Measurements from ENCODE around the gene DLX1.
"Not testable (repeated sequence)": the region's sequence is repeated elsewhere in the genome, so short reads cannot be mapped to it uniquely, and the experiment has no call there.

Gene DLX1

DNA sequence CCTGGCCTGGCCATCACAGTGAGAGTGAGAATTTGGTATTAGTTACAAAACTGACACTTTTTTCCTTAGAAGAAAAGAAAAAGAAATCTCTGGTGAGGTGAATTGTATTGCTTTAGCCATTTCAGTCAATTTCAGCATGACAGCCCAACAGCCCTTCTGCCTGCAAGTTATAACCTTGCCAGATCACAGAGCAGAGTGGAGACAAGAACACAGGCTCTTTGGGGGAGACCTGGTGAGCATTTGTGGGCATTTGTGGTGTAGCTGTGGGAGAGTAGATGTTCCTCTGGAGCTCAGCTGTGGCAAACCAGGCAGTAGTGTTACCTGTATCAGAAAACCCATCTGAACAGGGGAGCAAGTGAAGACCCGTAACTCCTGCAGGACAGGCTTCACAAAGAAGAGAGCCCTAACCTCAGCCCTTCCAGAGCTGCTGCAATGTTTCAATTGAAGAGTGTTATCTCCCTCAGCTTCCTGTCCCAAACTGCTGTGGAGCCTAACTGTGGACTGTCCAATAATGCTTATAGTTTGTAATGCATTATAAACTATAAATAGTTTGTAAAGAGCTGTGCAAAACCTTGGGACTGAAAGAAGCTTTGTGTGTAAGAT lies 22.8 kb upstream of the DLX1 start:
- intact Hi-C loops (cut with DNase I), result no loop called here
- no peak for DNase-seq

DNA sequence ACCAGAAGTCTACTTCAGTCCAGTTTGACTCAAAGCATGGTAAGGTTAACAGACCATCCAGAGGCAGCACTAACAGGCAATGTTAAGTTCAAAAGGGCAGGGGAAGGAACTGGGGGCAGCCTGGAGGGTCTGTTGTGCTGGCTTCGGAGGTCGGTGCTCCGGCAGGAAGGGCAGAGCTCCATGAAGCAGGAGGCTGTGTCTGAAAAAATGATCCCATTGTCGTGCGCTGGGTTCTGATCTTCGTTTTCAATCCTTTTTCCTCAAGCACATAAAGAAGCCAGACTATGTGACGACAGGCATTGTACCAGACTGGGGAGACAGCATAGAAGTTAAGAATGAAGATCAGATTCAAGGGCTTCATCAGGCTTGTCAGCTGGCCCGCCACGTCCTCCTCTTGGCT lies 21.9 kb upstream of the DLX1 start:
- no peak for DNase-seq
- intact Hi-C loops (cut with DNase I), result no loop called here

DNA sequence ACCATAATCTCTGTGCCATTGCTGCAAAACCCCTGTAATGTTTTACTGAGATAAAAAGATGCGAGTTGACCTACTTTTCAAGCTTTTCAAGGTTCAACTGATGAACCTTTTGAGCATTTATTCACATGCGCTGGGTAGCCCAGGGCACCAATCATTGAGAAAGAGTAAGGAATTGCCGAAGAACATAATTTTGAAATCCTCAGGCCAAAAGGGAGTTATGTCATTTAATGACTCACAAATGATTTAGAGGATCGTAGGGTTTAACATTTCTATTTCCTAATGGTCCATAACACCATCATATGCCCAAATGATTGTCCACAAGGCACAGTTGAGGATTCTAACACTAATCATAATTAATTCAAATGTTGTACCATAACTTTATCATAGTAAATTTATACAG lies 20.2 kb upstream of the DLX1 start:
- intact Hi-C loops (cut with DNase I), result no loop called here
- DNase-seq, result no peak

DNA sequence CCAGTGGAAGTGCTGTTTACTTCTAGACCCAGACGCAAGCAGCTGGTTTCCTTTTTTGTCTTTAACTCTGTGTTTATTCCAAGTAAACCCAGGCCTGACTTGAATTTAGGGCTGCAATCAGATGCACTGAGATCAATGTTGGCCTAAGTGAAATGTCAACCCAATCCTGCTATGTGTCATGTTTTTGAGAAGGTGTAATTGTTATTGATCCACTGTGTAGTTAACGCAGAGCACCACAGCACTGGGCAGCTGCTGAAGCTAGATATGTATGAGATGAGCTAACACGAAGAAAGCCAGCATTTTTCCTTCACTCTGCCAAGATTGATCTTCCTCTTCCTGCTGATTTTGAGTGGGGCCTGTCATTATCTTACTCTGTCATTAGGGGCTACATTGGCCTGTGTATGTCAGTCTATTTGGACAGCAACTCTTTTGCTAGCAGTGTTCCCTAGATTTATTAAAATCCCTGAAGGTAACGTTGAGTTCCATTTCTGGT lies 18.9 kb upstream of the DLX1 start:
- no peak for DNase-seq
- intact Hi-C loops (cut with DNase I), result no loop called here

DNA sequence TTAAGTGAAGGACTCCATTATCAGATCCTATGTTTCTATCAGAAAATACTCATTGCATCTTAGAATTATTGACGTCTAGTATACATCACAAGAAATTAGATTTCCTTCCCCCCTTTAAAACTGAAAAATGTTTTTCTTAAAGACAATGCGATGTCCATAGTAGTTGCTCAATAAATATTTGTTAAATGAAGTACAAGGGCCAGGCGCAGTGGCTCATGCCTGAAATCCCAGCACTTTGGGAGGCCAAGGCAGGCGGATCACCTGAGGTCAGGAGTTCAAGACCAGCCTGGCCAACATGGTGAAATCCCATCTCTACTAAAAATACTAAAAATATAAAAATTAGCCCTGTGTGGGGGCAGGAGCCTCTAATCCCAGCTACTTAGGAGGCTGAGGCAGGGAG lies 17.4 kb upstream of the DLX1 start:
- intact Hi-C loops (cut with DNase I); DNase-seq: not testable (repeated sequence)

DNA sequence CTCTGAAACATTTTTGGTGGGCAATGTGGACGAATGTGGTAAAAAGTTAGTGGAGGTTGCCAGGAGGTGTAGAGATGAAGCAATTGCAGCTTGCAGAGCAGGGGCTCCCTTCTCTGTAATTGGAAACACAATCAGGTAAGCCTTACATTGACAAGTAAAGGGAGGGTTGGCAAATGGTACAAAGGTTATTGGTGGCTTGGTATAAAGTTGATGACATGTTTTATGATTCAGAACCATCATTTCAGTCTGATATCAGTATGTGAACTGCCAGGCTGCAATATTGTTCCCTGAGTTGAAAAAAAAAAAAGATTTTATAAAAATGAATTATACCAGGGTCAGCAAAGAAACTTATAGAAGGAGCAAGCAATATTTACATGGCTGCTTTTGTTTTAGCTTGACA lies 14.4 kb upstream of the DLX1 start:
- DNase-seq, result no peak
- intact Hi-C loops (cut with DNase I), result no loop called here

DNA sequence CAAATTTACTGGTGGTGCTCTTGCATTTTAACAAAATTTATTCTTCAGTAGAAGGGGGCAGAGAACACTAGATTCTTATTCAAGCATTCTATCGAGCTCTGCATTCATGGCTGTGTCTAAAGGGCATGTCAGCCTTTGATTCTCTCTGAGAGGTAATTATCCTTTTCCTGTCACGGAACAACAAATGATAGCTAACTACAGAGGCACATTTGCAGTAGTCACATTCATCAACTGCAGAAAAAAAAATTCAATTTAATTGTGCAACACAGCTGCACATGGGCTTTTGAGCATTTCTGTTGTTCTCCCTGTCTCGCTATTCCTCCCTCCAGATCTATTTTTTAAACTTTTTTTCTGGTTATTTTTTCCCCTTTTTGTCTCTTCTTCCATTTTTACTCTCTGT lies 13.0 kb upstream of the DLX1 start:
- DNase-seq, result no peak
- intact Hi-C loops (cut with DNase I), result no loop called here

DNA sequence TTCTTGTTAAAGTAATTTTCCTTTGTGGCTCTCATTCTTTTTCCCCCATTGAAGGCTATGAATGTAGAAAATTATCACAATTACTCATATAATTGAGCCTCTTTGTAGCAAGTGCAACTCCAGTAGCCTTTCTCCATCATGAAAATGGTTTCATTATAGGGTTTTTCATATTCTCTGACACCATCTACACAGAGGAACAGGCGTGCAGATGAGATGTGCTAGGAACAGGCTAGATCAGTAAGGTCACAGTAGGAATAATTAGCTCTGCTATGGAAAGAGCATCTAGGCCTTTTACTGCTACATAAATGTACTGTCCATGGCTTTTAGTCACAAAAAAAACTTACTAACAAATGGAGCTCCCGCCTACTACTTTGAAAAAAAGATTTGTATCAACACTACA lies 12.6 kb upstream of the DLX1 start:
- intact Hi-C loops (cut with DNase I), result no loop called here
- no peak for DNase-seq

DNA sequence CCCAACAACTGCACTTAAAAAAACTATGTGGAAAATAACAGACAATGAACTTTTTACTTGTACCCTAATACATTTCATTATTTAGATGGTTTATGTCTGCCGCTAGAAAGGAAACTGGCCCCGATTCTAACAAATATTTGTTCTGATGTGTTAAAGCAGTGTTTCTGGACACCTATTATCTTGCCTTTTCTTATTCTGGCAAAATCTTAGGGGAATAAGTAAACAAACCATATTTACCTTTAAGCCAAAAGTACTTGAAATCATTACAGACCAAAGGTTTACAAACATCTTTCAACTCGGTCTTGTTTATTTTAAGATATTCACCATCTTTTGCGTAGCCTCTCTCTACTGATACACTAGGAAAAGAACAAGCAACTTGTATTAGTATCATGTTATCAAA lies 11.8 kb upstream of the DLX1 start:
- no peak for DNase-seq
- intact Hi-C loops (cut with DNase I), result no loop called here

GRCh38 chr2:172074254-172074653 lies 11.1 kb upstream of the DLX1 start:
- intact Hi-C loops (cut with DNase I), result no loop called here
- no peak for DNase-seq

GRCh38 chr2:172079416-172079815 lies 5.9 kb upstream of the DLX1 start:
- intact Hi-C loops (cut with DNase I), result no loop called here
- no peak for DNase-seq

GRCh38 chr2:172079838-172080640 lies 5.3 kb upstream of the DLX1 start:
- intact Hi-C loops (cut with DNase I), result no loop called here

DNA sequence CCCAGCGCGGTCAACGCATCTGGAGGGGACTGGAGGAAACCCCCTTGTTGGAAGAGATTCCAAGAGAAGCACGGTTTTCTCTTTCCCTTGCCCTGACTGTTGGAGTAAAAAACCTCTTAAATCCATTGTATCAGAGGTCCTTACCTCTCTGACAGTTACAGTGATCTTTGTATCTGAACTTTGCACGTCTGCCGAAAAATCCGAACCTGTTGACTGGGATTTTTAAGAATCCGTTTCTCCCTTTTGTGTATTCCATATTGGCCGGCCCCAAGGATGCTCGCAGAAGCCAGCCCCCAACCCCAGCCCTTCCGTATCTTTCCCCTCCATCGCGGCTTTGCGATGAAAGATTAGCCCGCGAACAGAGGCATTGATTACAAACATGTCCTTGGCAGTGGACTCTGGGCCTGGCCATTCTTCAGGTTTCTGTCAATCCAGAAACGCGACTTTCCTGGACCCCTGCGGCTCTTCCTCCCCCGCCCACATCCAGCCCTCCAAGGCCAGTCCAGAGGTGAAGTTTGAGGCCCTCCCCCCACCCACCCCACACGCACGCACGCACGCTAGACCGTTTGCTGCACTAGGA lies 4.6 kb upstream of the DLX1 start:
- intact Hi-C loops (cut with DNase I), result no loop called here
- peak in 2 of 10 donors; percentile 37 to 39 for DNase-seq

More at GRCh38 chr2:172079838-172080640, 5.3 kb upstream of the DLX1 start:
- DNase-seq, result peak in 2 of 10 donors; percentile 41 to 67

- DNase-seq, result peak in 2 of 10 donors; percentile 50 to 81
- intact Hi-C loops (cut with DNase I), result no loop called here
Observed at GRCh38 chr2:172081221-172082022, 3.9 kb upstream of the DLX1 start.

DNA sequence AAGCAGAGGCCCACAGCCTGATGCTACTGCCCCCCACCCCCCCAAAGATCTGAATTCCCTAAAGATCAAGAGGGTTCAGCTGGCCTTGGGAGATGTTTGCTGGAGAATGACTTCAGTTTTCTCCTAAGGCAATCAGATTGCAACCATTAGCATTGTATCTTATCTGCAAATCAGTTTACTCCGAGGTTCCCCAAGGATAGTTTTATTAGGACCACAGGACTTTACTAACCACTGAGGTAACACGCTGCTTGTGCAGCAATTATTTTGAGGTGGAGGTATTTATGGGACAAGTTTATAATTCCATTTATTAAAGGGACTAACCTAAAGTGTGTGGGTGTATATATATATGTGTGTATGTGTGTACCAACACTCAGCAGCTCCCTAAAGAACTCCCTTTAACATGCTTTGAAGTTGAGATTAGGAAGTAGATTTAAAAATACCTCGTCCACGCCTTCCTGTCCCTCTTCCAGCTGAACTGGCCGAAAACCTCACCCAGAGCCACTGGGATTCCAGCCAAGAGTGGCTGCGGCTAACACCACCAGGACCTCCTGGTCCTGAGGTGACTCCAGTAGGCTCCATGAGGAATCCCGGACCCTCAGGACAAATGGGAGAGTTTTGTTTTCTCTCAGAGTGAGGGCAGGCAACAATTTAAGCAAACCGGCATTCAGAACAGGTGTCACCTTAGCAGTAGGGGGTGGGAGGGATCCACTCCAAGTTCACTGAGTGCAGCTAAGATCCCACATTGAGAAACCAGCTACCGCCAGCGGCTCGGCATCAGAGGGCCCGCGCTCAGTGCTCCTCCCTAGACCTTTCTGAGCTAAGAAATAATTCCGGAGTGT lies 3.0 kb upstream of the DLX1 start:
- DNase-seq, result peak in 1 of 10 donors; percentile 30
- intact Hi-C loops (cut with DNase I), result no loop called here

DNA sequence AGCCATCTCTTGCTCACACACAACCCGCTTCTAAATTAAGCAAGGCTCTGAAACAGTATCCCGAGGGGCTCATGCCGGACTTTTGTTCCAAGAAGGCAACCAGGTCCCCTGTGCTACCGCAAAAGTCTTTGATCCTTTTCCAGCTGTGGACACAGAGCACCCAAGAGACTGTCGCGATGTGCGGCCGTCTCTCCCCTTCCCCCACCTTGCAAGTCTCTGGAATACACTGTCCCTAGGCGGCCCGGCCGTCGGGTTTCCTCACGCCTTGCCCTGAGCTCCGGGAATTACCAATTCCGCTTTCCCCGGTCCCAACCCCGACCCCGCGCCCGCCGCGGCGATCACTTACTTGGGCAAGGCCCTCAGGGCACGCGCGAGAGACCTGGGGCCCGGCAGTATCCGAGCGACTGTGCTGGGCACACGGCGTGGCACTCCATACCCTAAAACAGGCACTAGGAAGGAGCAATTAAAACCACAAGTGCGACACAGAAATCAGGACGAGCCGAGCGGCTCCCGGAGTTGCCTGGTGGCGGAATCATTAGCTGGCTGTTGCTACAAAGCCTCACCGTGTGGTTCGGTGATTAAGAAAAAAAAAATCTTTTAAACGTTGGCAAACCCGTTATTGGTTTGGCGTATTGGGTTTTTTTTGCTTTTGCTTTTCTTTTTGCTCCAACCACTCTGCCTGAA lies 2.2 kb upstream of the DLX1 start:
- intact Hi-C loops (cut with DNase I), result no loop called here
- peak in 2 of 10 donors; percentile 74 to 84 for DNase-seq

DNA sequence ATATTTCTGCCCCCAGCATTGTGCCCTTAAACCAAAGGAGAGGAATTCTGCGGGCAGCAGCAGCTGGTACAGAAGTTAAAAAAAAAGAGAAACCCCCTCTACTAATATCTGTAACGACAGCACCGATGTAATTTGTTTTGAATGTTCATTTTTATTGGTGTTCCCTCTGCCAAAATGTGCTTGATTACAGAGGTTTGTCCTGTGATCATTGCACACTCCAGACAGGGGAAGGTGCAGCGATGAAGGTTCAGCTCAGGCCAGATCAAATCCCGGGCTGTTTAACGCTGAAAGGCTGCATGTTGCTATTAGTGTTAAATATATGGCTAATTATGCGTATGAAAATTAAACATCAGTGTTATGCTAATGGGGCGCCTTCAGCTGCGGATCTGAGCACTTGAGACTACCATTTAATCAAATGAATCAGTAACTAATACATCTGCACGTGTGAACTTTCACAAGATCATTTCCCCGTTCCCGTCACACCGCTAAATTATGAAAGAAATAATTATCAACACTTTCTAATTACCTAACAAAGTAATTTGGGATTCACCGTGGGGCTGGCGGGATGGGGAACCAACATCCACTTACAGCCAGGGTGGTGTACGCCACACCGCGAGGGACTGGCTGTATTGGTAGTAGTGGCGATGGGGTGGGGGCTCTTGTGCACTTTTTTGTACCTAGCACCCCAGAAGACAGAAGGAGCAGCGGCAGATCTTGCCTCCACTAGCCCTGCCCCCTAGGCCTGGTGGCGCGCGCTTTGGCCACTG lies 1.5 kb upstream of the DLX1 start:
- peak in 1 of 10 donors; percentile 82 for DNase-seq
- intact Hi-C loops (cut with DNase I), result no loop called here

DNA sequence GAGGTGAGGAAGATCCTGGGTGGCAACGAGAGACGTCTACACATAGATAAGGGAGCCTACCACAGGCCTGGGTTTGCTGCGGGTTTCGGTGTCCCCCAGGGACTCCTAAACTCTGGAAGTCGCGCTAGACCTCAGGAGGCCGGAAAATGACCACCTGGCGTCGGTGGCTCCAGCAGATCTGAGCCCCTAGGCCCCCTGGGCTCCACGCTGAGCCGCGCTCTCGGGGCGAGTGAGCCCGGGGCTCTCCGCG lies 987 bp upstream of the DLX1 start:
- intact Hi-C loops (cut with DNase I), result no loop called here

More for the DNA sequence above, 987 bp upstream of the DLX1 start:
- no peak for DNase-seq
